ENCODE measurements around the gene PEX11G.

DNA sequence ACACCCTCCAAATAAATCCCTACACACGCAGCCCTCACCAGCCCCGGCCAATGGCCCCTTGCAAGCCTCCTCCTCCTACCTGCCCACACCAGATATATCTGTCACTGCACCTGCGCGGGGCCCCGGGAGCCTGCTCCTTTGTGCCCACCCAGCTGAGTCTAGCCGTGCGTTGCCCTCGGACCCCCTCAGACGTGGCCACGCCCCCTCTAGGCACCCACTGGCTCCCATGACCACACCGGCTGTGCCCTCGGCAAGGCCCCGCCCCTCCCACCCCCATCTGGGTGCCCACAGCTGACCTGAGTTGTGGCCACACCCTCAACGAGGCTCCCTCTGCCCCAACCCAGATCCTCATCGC lies 40.4 kb upstream of the PEX11G start:
- TF ChIP-seq, protein P1, sequence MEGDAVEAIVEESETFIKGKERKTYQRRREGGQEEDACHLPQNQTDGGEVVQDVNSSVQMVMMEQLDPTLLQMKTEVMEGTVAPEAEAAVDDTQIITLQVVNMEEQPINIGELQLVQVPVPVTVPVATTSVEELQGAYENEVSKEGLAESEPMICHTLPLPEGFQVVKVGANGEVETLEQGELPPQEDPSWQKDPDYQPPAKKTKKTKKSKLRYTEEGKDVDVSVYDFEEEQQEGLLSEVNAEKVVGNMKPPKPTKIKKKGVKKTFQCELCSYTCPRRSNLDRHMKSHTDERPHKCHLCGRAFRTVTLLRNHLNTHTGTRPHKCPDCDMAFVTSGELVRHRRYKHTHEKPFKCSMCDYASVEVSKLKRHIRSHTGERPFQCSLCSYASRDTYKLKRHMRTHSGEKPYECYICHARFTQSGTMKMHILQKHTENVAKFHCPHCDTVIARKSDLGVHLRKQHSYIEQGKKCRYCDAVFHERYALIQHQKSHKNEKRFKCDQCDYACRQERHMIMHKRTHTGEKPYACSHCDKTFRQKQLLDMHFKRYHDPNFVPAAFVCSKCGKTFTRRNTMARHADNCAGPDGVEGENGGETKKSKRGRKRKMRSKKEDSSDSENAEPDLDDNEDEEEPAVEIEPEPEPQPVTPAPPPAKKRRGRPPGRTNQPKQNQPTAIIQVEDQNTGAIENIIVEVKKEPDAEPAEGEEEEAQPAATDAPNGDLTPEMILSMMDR (IDR thresholded peaks at IDR 0.05; ENCODE audit: low read length), result no peak
- TF ChIP-seq EZH2 (optimal IDR thresholded peaks at IDR 0.05; ENCODE audit: low read depth, low read length), result no peak

All from MM.1S (cell line).